Mesenchymal stem cell (in vitro differentiated cells and primary cell): ENCODE data around the gene BAZ2B.

Experiments used
- DNase-seq: peaks from one replicate; pipeline ENCODE4 v3.0.0-alpha.2; 2013
- H2AFZ ChIP-seq: one replicate; pipeline ENCODE4 v1.6.1; 2013; ENCODE audit warnings: low read depth, mild to moderate bottlenecking, control low read depth, inconsistent platforms, low read length, moderate library complexity
- H2AK5ac ChIP-seq: 2 replicates; pipeline ENCODE4 v1.6.1; 2013; ENCODE audit warnings: low read length, moderate library complexity, mild to moderate bottlenecking, inconsistent platforms; ENCODE audit not compliant: severe bottlenecking
- H2BK120ac ChIP-seq: one replicate; pipeline ENCODE4 v1.6.1; 2013; ENCODE audit warnings: low read depth, mild to moderate bottlenecking, inconsistent platforms, low read length, moderate library complexity
- H2BK12ac ChIP-seq, 2 experiments: one replicate each; pipeline ENCODE4 v1.6.1; 2013; ENCODE audit warnings: inconsistent platforms in 2 of 2, low read length in 2 of 2, mild to moderate bottlenecking in 2 of 2, moderate library complexity in 2 of 2, control low read depth in 1 of 2
- H2BK15ac ChIP-seq: one replicate; pipeline ENCODE4 v1.6.1; 2013; ENCODE audit warnings: mild to moderate bottlenecking, low read depth, inconsistent platforms; ENCODE audit not compliant: poor library complexity, severe bottlenecking
- H2BK5ac ChIP-seq: 2 replicates; pipeline ENCODE4 v1.6.1; 2013; ENCODE audit warnings: low read depth, mild to moderate bottlenecking, low read length, control low read depth, inconsistent platforms; ENCODE audit not compliant: poor library complexity, severe bottlenecking
- H3K14ac ChIP-seq, 2 experiments: one replicate each; pipeline ENCODE4 v1.6.1; 2013; ENCODE audit warnings: inconsistent platforms in 2 of 2, low read length in 2 of 2, control low read depth in 1 of 2, mild to moderate bottlenecking in 1 of 2, moderate library complexity in 1 of 2
- H3K18ac ChIP-seq, 2 experiments: one replicate each; pipeline ENCODE4 v1.6.1; 2013; ENCODE audit warnings: inconsistent platforms in 2 of 2, low read length in 2 of 2, control low read depth in 1 of 2, low read depth in 1 of 2, mild to moderate bottlenecking in 1 of 2
- H3K23ac ChIP-seq, 2 experiments: one replicate each; pipeline ENCODE4 v1.6.1; 2013; ENCODE audit warnings: inconsistent platforms in 2 of 2, low read length in 2 of 2, mild to moderate bottlenecking in 2 of 2, moderate library complexity in 2 of 2, control low read depth in 1 of 2
- H3K27ac ChIP-seq: 2 replicates; pipeline ENCODE4 v1.5.1; 2013; ENCODE audit warnings: mild to moderate bottlenecking, moderate library complexity, low read length, control low read depth, inconsistent platforms; ENCODE audit not compliant: poor library complexity, severe bottlenecking
- H3K27me3 ChIP-seq, 2 experiments: 2 replicates each; pipeline versions ENCODE4 v1.6.1 to v1.7.0; 2013; ENCODE audit warnings: low read length in 2 of 2, mild to moderate bottlenecking in 2 of 2, moderate library complexity in 2 of 2, control low read depth in 1 of 2, inconsistent platforms in 1 of 2; ENCODE audit not compliant: control insufficient read depth in 1 of 2, insufficient read depth in 1 of 2
- H3K36me3 ChIP-seq, 2 experiments: 2 replicates each; pipeline versions ENCODE4 v1.6.1 to v1.7.0; 2013; ENCODE audit warnings: low read length in 2 of 2, control low read depth in 1 of 2, inconsistent platforms in 1 of 2, low read depth in 1 of 2, mild to moderate bottlenecking in 1 of 2; ENCODE audit not compliant: insufficient read depth in 2 of 2, control insufficient read depth in 1 of 2
- H3K4ac ChIP-seq, 2 experiments: one replicate each; pipeline ENCODE4 v1.6.1; 2013; ENCODE audit warnings: inconsistent platforms in 2 of 2, low read length in 2 of 2, mild to moderate bottlenecking in 2 of 2, moderate library complexity in 2 of 2, control low read depth in 1 of 2, low read depth in 1 of 2
- H3K4me1 ChIP-seq: 2 replicates; pipeline ENCODE4 v1.6.1; 2013; ENCODE audit warnings: low read depth, low read length, control low read depth; ENCODE audit not compliant: control insufficient read depth, insufficient read depth
- H3K4me2 ChIP-seq: 2 replicates; pipeline ENCODE4 v1.6.1; 2013; ENCODE audit warnings: low read length, mild to moderate bottlenecking, inconsistent platforms; ENCODE audit not compliant: poor library complexity, severe bottlenecking
- H3K4me3 ChIP-seq, 2 experiments: 2 replicates each; pipeline versions ENCODE4 v1.5.1 to v1.7.0; 2013; ENCODE audit warnings: low read length in 2 of 2, mild to moderate bottlenecking in 2 of 2, control low read depth in 1 of 2, low read depth in 1 of 2; ENCODE audit not compliant: insufficient read depth in 1 of 2
- H3K79me1 ChIP-seq: replicated peaks from 2 replicates; pipeline ENCODE4 v1.6.1; 2013; ENCODE audit warnings: mild to moderate bottlenecking, control low read depth, low read length, inconsistent platforms; ENCODE audit not compliant: poor library complexity, severe bottlenecking
- H3K9ac ChIP-seq: 2 replicates; pipeline ENCODE4 v1.7.0; 2013; ENCODE audit warnings: mild to moderate bottlenecking, low read length, moderate library complexity
- H3K9me3 ChIP-seq: 2 replicates; pipeline ENCODE4 v1.7.0; 2013; ENCODE audit warnings: mild to moderate bottlenecking, low read length; ENCODE audit not compliant: control insufficient read depth
- H4K8ac ChIP-seq: one replicate; pipeline ENCODE4 v1.6.1; 2013; ENCODE audit warnings: inconsistent platforms, mild to moderate bottlenecking, low read length, moderate library complexity
- H4K91ac ChIP-seq: one replicate; pipeline ENCODE4 v1.6.1; 2013; ENCODE audit warnings: mild to moderate bottlenecking, low read length, inconsistent platforms
- WGBS: methylation state at CpG from one replicate; pipeline ENCODE4 v1.1.7; 2013; ENCODE audit warnings: mixed read lengths; 5-methylcytosine and 5-hydroxymethylcytosine counted together

The BAZ2B gene

GRCh38 chr2:159617646-159618045 lies 1.3 kb upstream of the BAZ2B start:
- Histone ChIP-seq H2AK5ac (no peak overlapping the region), H3K27me3 (no peaks in the 10 kb centered on the region), H2BK12ac (no peak overlapping the region), H2AFZ (no peak overlapping the region), H3K36me3 (no peaks in the 10 kb centered on the region), H2BK120ac (no peak overlapping the region), H3K4ac (no peak overlapping the region), H2BK5ac (no peak overlapping the region), H3K4me3 (peak overlapping the region in 1 of 2 experiments; percentile 82), H3K23ac (no peak overlapping the region), H3K9me3 (no peaks in the 10 kb centered on the region), H3K4me1 (no peaks in the 10 kb centered on the region), H2BK15ac (no peak overlapping the region), H4K8ac (no peak overlapping the region), H3K14ac (no peak overlapping the region), H3K27ac (no peak overlapping the region), H3K9ac (peak overlapping the region; percentile 99), H3K79me1 (no peaks in the 10 kb centered on the region), H3K4me2 (no peak overlapping the region), H3K18ac (no peak overlapping the region), H4K91ac (no peak overlapping the region)
- DNase-seq, result peak; percentile 31
- WGBS, result 5% methylated on average over 2 of the region's 2 CpGs

- no peaks in the 10 kb centered on the region for H3K27me3 ChIP-seq
Measured at GRCh38 chr2:159617100-159617499, 752 bp upstream of the BAZ2B start.

GRCh38 chr2:159615367-159616285 lies 722 bp downstream of the BAZ2B start:
- peak overlapping the region; percentile 90 for H2BK15ac ChIP-seq
- H2BK5ac ChIP-seq, result peak overlapping the region; percentile 96
- H3K36me3 ChIP-seq, result no peaks in the 10 kb centered on the region
- peak overlapping the region; percentile 99 for H3K9ac ChIP-seq
- H3K27ac ChIP-seq, result peak overlapping the region; percentile 97
- H2BK120ac ChIP-seq, result peak overlapping the region; percentile 99
- H3K4ac ChIP-seq, result peak overlapping the region; percentile 91 to 92
- peak overlapping the region; percentile 82 to 87 for H3K4me3 ChIP-seq
- H3K14ac ChIP-seq, result peak overlapping the region; percentile 76 to 87
- peak overlapping the region; percentile 73 for H2AK5ac ChIP-seq
- H3K9me3 ChIP-seq, result no peaks in the 10 kb centered on the region
- H3K27me3 ChIP-seq, result no peaks in the 10 kb centered on the region
- H2BK12ac ChIP-seq, result peak overlapping the region; percentile 18 to 63
- peak overlapping the region; percentile 85 for H2AFZ ChIP-seq
- under 1% methylated on average over 52 of the region's 66 CpGs for WGBS
- H3K23ac ChIP-seq, result peak overlapping the region in 1 of 2 experiments; percentile 89
- H3K4me2 ChIP-seq, result peak overlapping the region; percentile 47
- H3K79me1 ChIP-seq, result no peaks in the 10 kb centered on the region
- H3K18ac ChIP-seq, result peak overlapping the region; percentile 96 to 99
- H4K91ac ChIP-seq, result peak overlapping the region; percentile 94
- H4K8ac ChIP-seq, result peak overlapping the region; percentile 94
- DNase-seq, result peak; percentile 97
- no peaks in the 10 kb centered on the region for H3K4me1 ChIP-seq

More at GRCh38 chr2:159617100-159617499, 752 bp upstream of the BAZ2B start:
- no peaks in the 10 kb centered on the region for H3K79me1 ChIP-seq
- H3K23ac ChIP-seq, result no peak overlapping the region
- no peak overlapping the region for H3K14ac ChIP-seq
- H3K9me3 ChIP-seq, result no peaks in the 10 kb centered on the region
- no peak overlapping the region for H2BK12ac ChIP-seq
- no peak overlapping the region for H2AFZ ChIP-seq
- H3K4me2 ChIP-seq, result peak overlapping the region; percentile 47
- H3K27ac ChIP-seq, result no peak overlapping the region
- H3K9ac ChIP-seq, result peak overlapping the region; percentile 99
- H2AK5ac ChIP-seq, result no peak overlapping the region
- no peak overlapping the region for H2BK15ac ChIP-seq
- DNase-seq, result no peak
- H3K4me3 ChIP-seq, result peak overlapping the region in 1 of 2 experiments; percentile 82
- H4K91ac ChIP-seq, result no peak overlapping the region
- no peak overlapping the region for H4K8ac ChIP-seq
- no peak overlapping the region for H2BK120ac ChIP-seq
- no peak overlapping the region for H3K18ac ChIP-seq
- no peak overlapping the region for H2BK5ac ChIP-seq
- WGBS, result 10% methylated on average over 1 of the region's 4 CpGs
- H3K4me1 ChIP-seq, result no peaks in the 10 kb centered on the region
- H3K36me3 ChIP-seq, result no peaks in the 10 kb centered on the region
- H3K4ac ChIP-seq, result no peak overlapping the region
